Type B pancreatic cell (in vitro differentiated cells): ENCODE data around the gene OR8B8. TPM values are rescaled to one million over a fixed set of nuclear protein-coding genes. Genes with fewer than 3 reads are reported as not detected.

Source experiments
- DNase-seq: peaks from one replicate; pipeline ENCODE4 v3.0.0; 2021; ENCODE audit warnings: mixed read lengths; ENCODE audit not compliant: unreplicated experiment; ENCODE audit errors: extremely low spot score
- H3K27ac Mint-ChIP-seq: 2 replicates; pipeline ENCODE4 v1.8.0; 2021; ENCODE audit warnings: mild to moderate bottlenecking, mixed read lengths
- H3K27me3 Mint-ChIP-seq: 2 replicates; pipeline ENCODE4 v1.8.0; 2021; ENCODE audit warnings: mixed read lengths
- H3K36me3 Mint-ChIP-seq: 2 replicates; pipeline ENCODE4 v1.8.0; 2021; ENCODE audit warnings: mixed read lengths
- H3K4me1 Mint-ChIP-seq: one replicate; pipeline ENCODE4 v1.8.0; 2021; ENCODE audit warnings: mixed read lengths; ENCODE audit not compliant: unreplicated experiment
- H3K4me3 Mint-ChIP-seq: 2 replicates; pipeline ENCODE4 v1.8.0; 2021; ENCODE audit warnings: mild to moderate bottlenecking, mixed read lengths
- H3K9me3 Mint-ChIP-seq: 2 replicates; pipeline ENCODE4 v1.8.0; 2021; ENCODE audit warnings: mixed read lengths
- total RNA-seq: library from RNA; stranded (reverse); gene quantifications from 2 replicates; pipeline ENCODE4 v1.2.1, GENCODE V29; 2021; ENCODE audit warnings: low replicate concordance
- TF ChIP-seq, protein P1 (sequence below): fragments of 200-600 bp; sonication (generic); conservative IDR thresholded peaks from 2 replicates; pipeline ENCODE4 v1.5.0; 2021; ENCODE audit warnings: antibody characterized with exemption, mild to moderate bottlenecking

The OR8B8 gene
- total RNA-seq, 1 donor from 2014 or later, result not detected

DNA sequence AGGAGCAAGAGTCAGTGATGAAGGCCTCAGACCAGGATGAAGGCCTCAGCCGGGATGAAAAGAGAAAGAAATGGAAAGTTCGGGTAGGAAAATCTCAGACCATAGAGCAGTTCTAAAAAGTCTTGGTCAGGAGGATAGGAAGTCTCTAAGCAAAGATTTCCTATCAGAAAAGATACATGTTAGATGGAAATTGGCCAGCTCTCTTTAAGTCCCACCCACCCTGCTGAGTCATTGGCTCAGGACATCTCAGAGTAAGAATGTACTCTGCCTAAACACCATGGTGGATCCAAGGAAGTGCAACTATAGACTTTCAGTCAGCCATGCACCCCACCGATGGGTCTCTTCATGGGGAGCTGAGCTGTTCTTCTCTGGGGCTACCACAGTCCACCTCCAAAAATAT lies 51.1 kb downstream of the OR8B8 start:
- no peaks in the 10 kb centered on the region for H3K4me1 Mint-ChIP-seq
- H3K9me3 Mint-ChIP-seq, result no peaks in the 10 kb centered on the region
- no peak for DNase-seq
- H3K27me3 Mint-ChIP-seq, result peaks cover 4% of the 10 kb centered on the region
- no peaks in the 10 kb centered on the region for H3K36me3 Mint-ChIP-seq
- H3K27ac Mint-ChIP-seq, result no peak overlapping the region
- TF ChIP-seq, protein P1, sequence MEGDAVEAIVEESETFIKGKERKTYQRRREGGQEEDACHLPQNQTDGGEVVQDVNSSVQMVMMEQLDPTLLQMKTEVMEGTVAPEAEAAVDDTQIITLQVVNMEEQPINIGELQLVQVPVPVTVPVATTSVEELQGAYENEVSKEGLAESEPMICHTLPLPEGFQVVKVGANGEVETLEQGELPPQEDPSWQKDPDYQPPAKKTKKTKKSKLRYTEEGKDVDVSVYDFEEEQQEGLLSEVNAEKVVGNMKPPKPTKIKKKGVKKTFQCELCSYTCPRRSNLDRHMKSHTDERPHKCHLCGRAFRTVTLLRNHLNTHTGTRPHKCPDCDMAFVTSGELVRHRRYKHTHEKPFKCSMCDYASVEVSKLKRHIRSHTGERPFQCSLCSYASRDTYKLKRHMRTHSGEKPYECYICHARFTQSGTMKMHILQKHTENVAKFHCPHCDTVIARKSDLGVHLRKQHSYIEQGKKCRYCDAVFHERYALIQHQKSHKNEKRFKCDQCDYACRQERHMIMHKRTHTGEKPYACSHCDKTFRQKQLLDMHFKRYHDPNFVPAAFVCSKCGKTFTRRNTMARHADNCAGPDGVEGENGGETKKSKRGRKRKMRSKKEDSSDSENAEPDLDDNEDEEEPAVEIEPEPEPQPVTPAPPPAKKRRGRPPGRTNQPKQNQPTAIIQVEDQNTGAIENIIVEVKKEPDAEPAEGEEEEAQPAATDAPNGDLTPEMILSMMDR, result no peak
- H3K4me3 Mint-ChIP-seq, result no peak overlapping the region

Other genes starting within 250 kb of the OR8B8 start
- not detected in 2 replicates for gene OR8G1, start 204.6 kb downstream of the OR8B8 start, total RNA-seq
- 0.26 TPM in 1 of 2 replicates, not detected in the other for gene OR8G5, start 189.3 kb downstream of the OR8B8 start, total RNA-seq
- gene OR8D1, start 131.7 kb downstream of the OR8B8 start, total RNA-seq, result not detected in 2 replicates
- gene OR8D2, start 125.5 kb downstream of the OR8B8 start, total RNA-seq, result not detected in 2 replicates
- gene OR8B2, start 61.2 kb downstream of the OR8B8 start, total RNA-seq, result not detected in 2 replicates
- not detected in 2 replicates for gene OR8B3, start 46.7 kb downstream of the OR8B8 start, total RNA-seq
- gene OR8B4, start 20.8 kb downstream of the OR8B8 start, total RNA-seq, result not detected in 2 replicates
- not detected in 2 replicates for gene OR8B12, start 98.0 kb upstream of the OR8B8 start, total RNA-seq
- gene OR8A1, start 124.3 kb upstream of the OR8B8 start, total RNA-seq, result 0.10 TPM in 1 of 2 replicates, not detected in the other
- 0.17 TPM in 1 of 2 replicates, not detected in the other for gene PANX3, start 165.7 kb upstream of the OR8B8 start, total RNA-seq
- 29.4 and 41.1 TPM in 2 replicates for gene TBRG1, start 177.2 kb upstream of the OR8B8 start, total RNA-seq
- 28.8 and 33.9 TPM in 2 replicates for gene SIAE, start 228.0 kb upstream of the OR8B8 start, total RNA-seq
- gene SPA17, start 228.2 kb upstream of the OR8B8 start, total RNA-seq, result 7.2 and 13.4 TPM in 2 replicates